ENCODE data around the gene SLC6A13. TPM values are rescaled to one million over a fixed set of nuclear protein-coding genes. Genes with fewer than 3 reads are reported as not detected.

Gene SLC6A13
- total and polyA plus RNA-seq, 10 of the 15 experiments (the other 5 are each of a cell fraction or from before 2014, with no cell fraction given), result 0.18 to 1.2 (median 0.20) TPM; not detected in 3

GRCh38 chr12:238116-238515 is 24.5 kb downstream of the SLC6A13 start:
- POLR2A ChIA-PET, result no interaction called here
- SMC1A ChIA-PET (ENCODE audit: uncharacterized antibody, unreplicated experiment), result no interaction called here
- intact Hi-C loops (cut with micrococcal nuclease; ENCODE audit: unreplicated experiment) (no loop called here), in situ Hi-C loops (cut with MboI) (no loop called here)
- Histone ChIP-seq H3K9ac (ENCODE audit: control insufficient read depth, insufficient read depth, low read length) (no peak overlapping the region), H3K4me3 (no peak overlapping the region), H3K79me2 (ENCODE audit: control insufficient read depth, insufficient read depth, low read length) (no peaks in the 10 kb centered on the region), H3K27me3 (replicated peaks in 1 of 2; ENCODE audit: control insufficient read depth in 2 of 2, insufficient read depth in 2 of 2, low read length in 1 of 2) (no peaks in the 10 kb centered on the region), H3K4me2 (ENCODE audit: control insufficient read depth, insufficient read depth) (no peak overlapping the region), H2AFZ (ENCODE audit: control insufficient read depth, low read depth, low read length) (no peak overlapping the region), H3K9me3 (replicated peaks; ENCODE audit: control insufficient read depth, insufficient read depth, low read length) (peaks cover 6% of the 10 kb centered on the region; the same call in 2 of the 3 replicates), H3K36me3 (ENCODE audit: control insufficient read depth in 2 of 2, insufficient read depth in 2 of 2, low read length in 1 of 2) (no peaks in the 10 kb centered on the region), H3K4me1 (ENCODE audit: control insufficient read depth, insufficient read depth, low read length) (no peaks in the 10 kb centered on the region), H3K27ac (ENCODE audit: control insufficient read depth, insufficient read depth) (no peak overlapping the region), H4K20me1 (ENCODE audit: control insufficient read depth, insufficient read depth) (no peaks in the 10 kb centered on the region)
- ATAC-seq (no peak), FAIRE-seq (no peak), DNase-seq (ENCODE audit: low read depth, low spot score) (no peak)
- WGBS (ENCODE audit: insufficient coverage, insufficient replicate concordance, low lambda C conversion rate, missing lambda C conversion rate), result 70% methylated on average over 9 of the region's 9 CpGs
- CTCF ChIA-PET, result no interaction called here
- BruUV-seq (replicated peaks), result no TSS peak
- TF ChIP-seq JUNB (IDR thresholded peaks at IDR 0.05) (no peak), MEF2A (IDR thresholded peaks at IDR 0.05; ENCODE audit: insufficient read depth, low read depth, low read length) (no peak), RCOR1 (conservative IDR thresholded peaks at IDR 0.05; ENCODE audit: low read depth, low read length) (no peak), BRCA1 (IDR thresholded peaks at IDR 0.05; ENCODE audit: low read depth, low read length) (no peak), HDAC6 (IDR thresholded peaks at IDR 0.05; ENCODE audit: unreplicated experiment) (no peak), CREM (IDR thresholded peaks at IDR 0.05; ENCODE audit: low read depth) (no peak), NFYA (IDR thresholded peaks at IDR 0.05; ENCODE audit: borderline replicate concordance, low read depth, low read length) (no peak), ASH2L (IDR thresholded peaks at IDR 0.05; ENCODE audit: borderline replicate concordance, low read depth) (no peak), POLR2AphosphoS2 (IDR thresholded peaks at IDR 0.05; ENCODE audit: low read depth, low read length) (no peak), KAT2A (conservative IDR thresholded peaks at IDR 0.05; ENCODE audit: control insufficient read depth, low read depth, low read length) (no peak), IKZF1 (conservative IDR thresholded peaks at IDR 0.05) (no peak), USF2 (IDR thresholded peaks at IDR 0.05; ENCODE audit: borderline replicate concordance, low read depth, low read length) (no peak), SMARCA5 (IDR thresholded peaks at IDR 0.05) (no peak), ZNF622 (IDR thresholded peaks at IDR 0.05) (no peak), LARP7 (IDR thresholded peaks at IDR 0.05) (no peak), NR2F1 (conservative IDR thresholded peaks at IDR 0.05) (no peak), MTA2 (IDR thresholded peaks at IDR 0.05; ENCODE audit: low read depth) (no peak)
- TF ChIP-seq, protein P1, sequence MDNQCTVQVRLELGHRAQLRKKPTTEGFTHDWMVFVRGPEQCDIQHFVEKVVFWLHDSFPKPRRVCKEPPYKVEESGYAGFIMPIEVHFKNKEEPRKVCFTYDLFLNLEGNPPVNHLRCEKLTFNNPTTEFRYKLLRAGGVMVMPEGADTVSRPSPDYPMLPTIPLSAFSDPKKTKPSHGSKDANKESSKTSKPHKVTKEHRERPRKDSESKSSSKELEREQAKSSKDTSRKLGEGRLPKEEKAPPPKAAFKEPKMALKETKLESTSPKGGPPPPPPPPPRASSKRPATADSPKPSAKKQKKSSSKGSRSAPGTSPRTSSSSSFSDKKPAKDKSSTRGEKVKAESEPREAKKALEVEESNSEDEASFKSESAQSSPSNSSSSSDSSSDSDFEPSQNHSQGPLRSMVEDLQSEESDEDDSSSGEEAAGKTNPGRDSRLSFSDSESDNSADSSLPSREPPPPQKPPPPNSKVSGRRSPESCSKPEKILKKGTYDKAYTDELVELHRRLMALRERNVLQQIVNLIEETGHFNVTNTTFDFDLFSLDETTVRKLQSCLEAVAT (IDR thresholded peaks at IDR 0.05), result no peak
- TF ChIP-seq, protein P2, sequence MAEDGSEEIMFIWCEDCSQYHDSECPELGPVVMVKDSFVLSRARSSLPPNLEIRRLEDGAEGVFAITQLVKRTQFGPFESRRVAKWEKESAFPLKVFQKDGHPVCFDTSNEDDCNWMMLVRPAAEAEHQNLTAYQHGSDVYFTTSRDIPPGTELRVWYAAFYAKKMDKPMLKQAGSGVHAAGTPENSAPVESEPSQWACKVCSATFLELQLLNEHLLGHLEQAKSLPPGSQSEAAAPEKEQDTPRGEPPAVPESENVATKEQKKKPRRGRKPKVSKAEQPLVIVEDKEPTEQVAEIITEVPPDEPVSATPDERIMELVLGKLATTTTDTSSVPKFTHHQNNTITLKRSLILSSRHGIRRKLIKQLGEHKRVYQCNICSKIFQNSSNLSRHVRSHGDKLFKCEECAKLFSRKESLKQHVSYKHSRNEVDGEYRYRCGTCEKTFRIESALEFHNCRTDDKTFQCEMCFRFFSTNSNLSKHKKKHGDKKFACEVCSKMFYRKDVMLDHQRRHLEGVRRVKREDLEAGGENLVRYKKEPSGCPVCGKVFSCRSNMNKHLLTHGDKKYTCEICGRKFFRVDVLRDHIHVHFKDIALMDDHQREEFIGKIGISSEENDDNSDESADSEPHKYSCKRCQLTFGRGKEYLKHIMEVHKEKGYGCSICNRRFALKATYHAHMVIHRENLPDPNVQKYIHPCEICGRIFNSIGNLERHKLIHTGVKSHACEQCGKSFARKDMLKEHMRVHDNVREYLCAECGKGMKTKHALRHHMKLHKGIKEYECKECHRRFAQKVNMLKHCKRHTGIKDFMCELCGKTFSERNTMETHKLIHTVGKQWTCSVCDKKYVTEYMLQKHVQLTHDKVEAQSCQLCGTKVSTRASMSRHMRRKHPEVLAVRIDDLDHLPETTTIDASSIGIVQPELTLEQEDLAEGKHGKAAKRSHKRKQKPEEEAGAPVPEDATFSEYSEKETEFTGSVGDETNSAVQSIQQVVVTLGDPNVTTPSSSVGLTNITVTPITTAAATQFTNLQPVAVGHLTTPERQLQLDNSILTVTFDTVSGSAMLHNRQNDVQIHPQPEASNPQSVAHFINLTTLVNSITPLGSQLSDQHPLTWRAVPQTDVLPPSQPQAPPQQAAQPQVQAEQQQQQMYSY (CRISPR knock-in tag; IDR thresholded peaks at IDR 0.05), result no peak
- TF ChIP-seq, protein P3, sequence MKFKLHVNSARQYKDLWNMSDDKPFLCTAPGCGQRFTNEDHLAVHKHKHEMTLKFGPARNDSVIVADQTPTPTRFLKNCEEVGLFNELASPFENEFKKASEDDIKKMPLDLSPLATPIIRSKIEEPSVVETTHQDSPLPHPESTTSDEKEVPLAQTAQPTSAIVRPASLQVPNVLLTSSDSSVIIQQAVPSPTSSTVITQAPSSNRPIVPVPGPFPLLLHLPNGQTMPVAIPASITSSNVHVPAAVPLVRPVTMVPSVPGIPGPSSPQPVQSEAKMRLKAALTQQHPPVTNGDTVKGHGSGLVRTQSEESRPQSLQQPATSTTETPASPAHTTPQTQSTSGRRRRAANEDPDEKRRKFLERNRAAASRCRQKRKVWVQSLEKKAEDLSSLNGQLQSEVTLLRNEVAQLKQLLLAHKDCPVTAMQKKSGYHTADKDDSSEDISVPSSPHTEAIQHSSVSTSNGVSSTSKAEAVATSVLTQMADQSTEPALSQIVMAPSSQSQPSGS (IDR thresholded peaks at IDR 0.05; ENCODE audit: low read length), result no peak
- RAD21 ChIA-PET (ENCODE audit: unreplicated experiment), result no interaction called here
